Smooth muscle cell (in vitro differentiated cells): ENCODE measurements around the gene KCNQ1OT1. TPM values are rescaled to one million over a fixed set of nuclear protein-coding genes. Genes with fewer than 3 reads are reported as not detected.

Experiments
- DNase-seq: peaks from one replicate; lab custom pipeline; 2025; ENCODE audit not compliant: unreplicated experiment; lab: John Stamatoyannopoulos, UW
- H2AFZ ChIP-seq: fragments of 200-600 bp; sonication (generic); 2 replicates; pipeline ENCODE4 v1.6.0; 2016; ENCODE audit warnings: antibody characterized with exemption, low read depth, mild to moderate bottlenecking
- H3F3A ChIP-seq: fragments of 200-600 bp; sonication (generic); 2 replicates; pipeline ENCODE4 v1.6.0; 2017; ENCODE audit warnings: antibody characterized with exemption, low read depth
- H3K27ac ChIP-seq: fragments of 200-600 bp; sonication (generic); 2 replicates; pipeline ENCODE4 v1.5.1; 2016; ENCODE audit warnings: low read depth, mild to moderate bottlenecking
- H3K27me3 ChIP-seq: fragments of 200-600 bp; sonication (generic); 2 replicates; pipeline ENCODE4 v1.6.1; 2016; ENCODE audit warnings: low read depth, mild to moderate bottlenecking
- H3K36me3 ChIP-seq: fragments of 200-600 bp; sonication (generic); 2 replicates; pipeline ENCODE4 v1.5.1; 2016; ENCODE audit warnings: low read depth
- H3K4me1 ChIP-seq: fragments of 200-600 bp; sonication (generic); 2 replicates; pipeline ENCODE4 v1.5.1; 2016; ENCODE audit warnings: low read depth
- H3K4me2 ChIP-seq: fragments of 200-600 bp; sonication (generic); 2 replicates; pipeline ENCODE4 v1.6.0; 2016; ENCODE audit warnings: mild to moderate bottlenecking
- H3K4me3 ChIP-seq: fragments of 200-600 bp; sonication (generic); 2 replicates; pipeline ENCODE4 v1.5.1; 2016; ENCODE audit warnings: mild to moderate bottlenecking
- H3K79me2 ChIP-seq: fragments of 200-600 bp; sonication (generic); 2 replicates; pipeline ENCODE4 v1.6.0; 2016; ENCODE audit warnings: low read depth, mild to moderate bottlenecking
- H3K9ac ChIP-seq: fragments of 200-600 bp; sonication (generic); 2 replicates; pipeline ENCODE4 v1.6.0; 2016; ENCODE audit warnings: low read depth
- H3K9me3 ChIP-seq: fragments of 200-600 bp; sonication (generic); replicated peaks from 2 replicates; pipeline ENCODE4 v1.5.1; 2016; ENCODE audit warnings: low read depth
- H4K20me1 ChIP-seq: fragments of 200-600 bp; sonication (generic); 2 replicates; pipeline ENCODE4 v1.6.0; 2016; ENCODE audit warnings: low read depth
- WGBS: methylation state at CpG from one replicate; pipeline ENCODE4 v1.1.7; 2016; ENCODE audit warnings: low lambda C conversion rate; 5-methylcytosine and 5-hydroxymethylcytosine counted together
- polyA plus RNA-seq: library from polyadenylated mRNA; unstranded; fragments of >200 nt; fragmentation: Nextera tagmentation; extraction: Ambion mirVana; gene quantifications from 2 replicates; pipeline ENCODE4 v1.2.1, GENCODE V29; 2016
- total RNA-seq: library from RNA; depleted of rRNA; stranded (reverse); fragments of >200 nt; gene quantifications from 2 replicates; pipeline ENCODE4 v1.2.3, GENCODE V29; 2014
- TF ChIP-seq, protein P1 (sequence below): fragments of 200-600 bp; sonication (generic); IDR thresholded peaks from 2 replicates; pipeline ENCODE4 v1.5.1; 2017; ENCODE audit warnings: borderline replicate concordance, mild to moderate bottlenecking, antibody characterized with exemption; ENCODE audit not compliant: insufficient read depth, poor library complexity, severe bottlenecking

KCNQ1OT1 gene
- total and polyA plus RNA-seq, 2 experiments from 2014 or later: 1.6 to 9.8 TPM

- Histone ChIP-seq H3K4me1 (no peaks in the 10 kb centered on the region), H3K4me2 (no peak overlapping the region), H3K36me3 (no peaks in the 10 kb centered on the region), H3F3A (no peaks in the 10 kb centered on the region), H2AFZ (no peak overlapping the region), H3K27me3 (no peaks in the 10 kb centered on the region), H3K79me2 (no peaks in the 10 kb centered on the region), H3K9ac (no peak overlapping the region), H3K4me3 (no peak overlapping the region), H3K9me3 (no peaks in the 10 kb centered on the region), H3K27ac (no peak overlapping the region), H4K20me1 (no peaks in the 10 kb centered on the region)
- WGBS: 93% methylated on average over 13 of the region's 13 CpGs
- DNase-seq: no peak
- TF ChIP-seq, protein P1, sequence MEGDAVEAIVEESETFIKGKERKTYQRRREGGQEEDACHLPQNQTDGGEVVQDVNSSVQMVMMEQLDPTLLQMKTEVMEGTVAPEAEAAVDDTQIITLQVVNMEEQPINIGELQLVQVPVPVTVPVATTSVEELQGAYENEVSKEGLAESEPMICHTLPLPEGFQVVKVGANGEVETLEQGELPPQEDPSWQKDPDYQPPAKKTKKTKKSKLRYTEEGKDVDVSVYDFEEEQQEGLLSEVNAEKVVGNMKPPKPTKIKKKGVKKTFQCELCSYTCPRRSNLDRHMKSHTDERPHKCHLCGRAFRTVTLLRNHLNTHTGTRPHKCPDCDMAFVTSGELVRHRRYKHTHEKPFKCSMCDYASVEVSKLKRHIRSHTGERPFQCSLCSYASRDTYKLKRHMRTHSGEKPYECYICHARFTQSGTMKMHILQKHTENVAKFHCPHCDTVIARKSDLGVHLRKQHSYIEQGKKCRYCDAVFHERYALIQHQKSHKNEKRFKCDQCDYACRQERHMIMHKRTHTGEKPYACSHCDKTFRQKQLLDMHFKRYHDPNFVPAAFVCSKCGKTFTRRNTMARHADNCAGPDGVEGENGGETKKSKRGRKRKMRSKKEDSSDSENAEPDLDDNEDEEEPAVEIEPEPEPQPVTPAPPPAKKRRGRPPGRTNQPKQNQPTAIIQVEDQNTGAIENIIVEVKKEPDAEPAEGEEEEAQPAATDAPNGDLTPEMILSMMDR: no peak
Measured at GRCh38 chr11:2590131-2590964, 109.4 kb downstream of the KCNQ1OT1 start.

- no peak for DNase-seq
- 92% methylated on average over 12 of the region's 12 CpGs for WGBS
Measured at GRCh38 chr11:2589538-2589934, 110.3 kb downstream of the KCNQ1OT1 start.

GRCh38 chr11:2588809-2589537 is 110.8 kb downstream of the KCNQ1OT1 start:
- TF ChIP-seq, protein P1: no peak
- Histone ChIP-seq H3K27me3 (no peaks in the 10 kb centered on the region), H3K4me3 (no peak overlapping the region), H4K20me1 (no peaks in the 10 kb centered on the region), H3K79me2 (no peaks in the 10 kb centered on the region), H3K9me3 (no peaks in the 10 kb centered on the region), H3K9ac (no peak overlapping the region), H3F3A (no peaks in the 10 kb centered on the region), H3K4me1 (no peaks in the 10 kb centered on the region), H3K27ac (no peak overlapping the region), H3K36me3 (no peaks in the 10 kb centered on the region), H3K4me2 (no peak overlapping the region), H2AFZ (no peak overlapping the region)
- 90% methylated on average over 29 of the region's 29 CpGs for WGBS
- DNase-seq: no peak

More at GRCh38 chr11:2589538-2589934, 110.3 kb downstream of the KCNQ1OT1 start:
- no peak overlapping the region for H3K4me3 ChIP-seq
- no peaks in the 10 kb centered on the region for H3K79me2 ChIP-seq
- no peaks in the 10 kb centered on the region for H3K9me3 ChIP-seq
- H3K4me2 ChIP-seq: no peak overlapping the region
- no peaks in the 10 kb centered on the region for H4K20me1 ChIP-seq
- no peaks in the 10 kb centered on the region for H3K27me3 ChIP-seq
- TF ChIP-seq, protein P1: no peak
- H2AFZ ChIP-seq: no peak overlapping the region
- H3K4me1 ChIP-seq: no peaks in the 10 kb centered on the region
- H3F3A ChIP-seq: no peaks in the 10 kb centered on the region
- H3K9ac ChIP-seq: no peak overlapping the region
- H3K36me3 ChIP-seq: no peaks in the 10 kb centered on the region
- H3K27ac ChIP-seq: no peak overlapping the region
